H9 (cell line): ENCODE results near the gene CTNNBL1. TPM values are rescaled to one million over a fixed set of nuclear protein-coding genes. Genes with fewer than 3 reads are reported as not detected.

Experiments
- DNase-seq: peaks from one replicate; pipeline ENCODE4 v3.0.0-alpha.2; 2017
- H2AFZ ChIP-seq: one replicate; pipeline ENCODE4 v1.6.1; 2013; ENCODE audit warnings: mild to moderate bottlenecking, low read length, control low read depth, moderate library complexity
- H2AK5ac ChIP-seq: 2 replicates; pipeline ENCODE4 v1.6.1; 2013; ENCODE audit warnings: low read length, control low read depth, mixed read lengths; ENCODE audit not compliant: insufficient read length
- H2BK120ac ChIP-seq: one replicate; pipeline ENCODE4 v1.6.1; 2013; ENCODE audit warnings: low read depth, mild to moderate bottlenecking, low read length, control low read depth, inconsistent platforms; ENCODE audit not compliant: poor library complexity, severe bottlenecking
- H2BK12ac ChIP-seq: 2 replicates; pipeline ENCODE4 v1.6.1; 2013; ENCODE audit warnings: low read length, control low read depth, mixed read lengths, low read depth; ENCODE audit not compliant: insufficient read length
- H2BK15ac ChIP-seq: 2 replicates; pipeline ENCODE4 v1.6.1; 2013; ENCODE audit warnings: low read depth, low read length, control low read depth
- H2BK20ac ChIP-seq: one replicate; pipeline ENCODE4 v1.6.1; 2013; ENCODE audit warnings: low read depth, mild to moderate bottlenecking, low read length, control low read depth, inconsistent platforms; ENCODE audit not compliant: poor library complexity, severe bottlenecking
- H2BK5ac ChIP-seq: 2 replicates; pipeline ENCODE4 v1.6.1; 2013; ENCODE audit warnings: low read length, control low read depth, mixed read lengths; ENCODE audit not compliant: insufficient read length
- H3K14ac ChIP-seq: 2 replicates; pipeline ENCODE4 v1.6.1; 2013; ENCODE audit warnings: low read length, control low read depth; ENCODE audit not compliant: insufficient read depth
- H3K18ac ChIP-seq: 2 replicates; pipeline ENCODE4 v1.6.1; 2013; ENCODE audit warnings: low read depth, mild to moderate bottlenecking, mixed read lengths, low read length, control low read depth; ENCODE audit not compliant: insufficient read length
- H3K23ac ChIP-seq: 2 replicates; pipeline ENCODE4 v1.6.1; 2013; ENCODE audit warnings: low read length, control low read depth, mixed read lengths, low read depth; ENCODE audit not compliant: insufficient read length
- H3K23me2 ChIP-seq: 2 replicates; pipeline ENCODE4 v1.6.1; 2013; ENCODE audit warnings: low read depth, mild to moderate bottlenecking, mixed read lengths, low read length, control low read depth; ENCODE audit not compliant: insufficient read length, poor library complexity, severe bottlenecking
- H3K27ac ChIP-seq: 2 replicates; pipeline ENCODE4 v1.5.1; 2013; ENCODE audit warnings: low read length, control low read depth, mixed read lengths, low read depth; ENCODE audit not compliant: insufficient read length
- H3K27me3 ChIP-seq: 2 replicates; pipeline ENCODE4 v1.6.1; 2013; ENCODE audit warnings: low read length, control low read depth, inconsistent platforms; ENCODE audit not compliant: insufficient read depth
- H3K4ac ChIP-seq: 2 replicates; pipeline ENCODE4 v1.6.1; 2013; ENCODE audit warnings: low read depth, mild to moderate bottlenecking, control low read depth, inconsistent platforms, low read length, moderate library complexity
- H3K4me1 ChIP-seq: 2 replicates; pipeline ENCODE4 v1.6.1; 2013; ENCODE audit warnings: low read length, control low read depth, inconsistent platforms; ENCODE audit not compliant: insufficient read depth
- H3K4me2 ChIP-seq: 2 replicates; pipeline ENCODE4 v1.6.1; 2013; ENCODE audit warnings: low read length, control low read depth, mixed read lengths; ENCODE audit not compliant: insufficient read length, insufficient read depth
- H3K56ac ChIP-seq: 2 replicates; pipeline ENCODE4 v1.6.1; 2013; ENCODE audit warnings: low read depth, mild to moderate bottlenecking, mixed read lengths, low read length, control low read depth; ENCODE audit not compliant: insufficient read length
- H3K79me1 ChIP-seq: 2 replicates; pipeline ENCODE4 v1.6.1; 2013; ENCODE audit warnings: low read depth, mild to moderate bottlenecking, moderate library complexity, low read length, control low read depth, inconsistent platforms; ENCODE audit not compliant: insufficient read depth, poor library complexity, severe bottlenecking
- H3K79me2 ChIP-seq: 2 replicates; pipeline ENCODE4 v1.6.1; 2013; ENCODE audit warnings: low read length, control low read depth, inconsistent platforms; ENCODE audit not compliant: insufficient read depth
- H3K9ac ChIP-seq: 2 replicates; pipeline ENCODE4 v1.6.1; 2013; ENCODE audit warnings: low read length, control low read depth, mixed read lengths; ENCODE audit not compliant: insufficient read length; ENCODE audit errors: extremely low read depth
- H3K9me3 ChIP-seq: one replicate; pipeline ENCODE4 v1.6.1; 2013; ENCODE audit warnings: low read depth, low read length, inconsistent platforms; ENCODE audit not compliant: control insufficient read depth
- H3T11ph ChIP-seq: one replicate; pipeline ENCODE4 v1.6.1; 2013; ENCODE audit warnings: mild to moderate bottlenecking, low read length, control low read depth, inconsistent platforms
- H4K20me1 ChIP-seq: one replicate; pipeline ENCODE4 v1.6.1; 2013; ENCODE audit not compliant: control insufficient read depth, insufficient read length, insufficient read depth
- H4K5ac ChIP-seq: 2 replicates; pipeline ENCODE4 v1.6.1; 2013; ENCODE audit warnings: low read depth, mild to moderate bottlenecking, mixed read lengths, low read length, control low read depth; ENCODE audit not compliant: insufficient read length
- H4K8ac ChIP-seq: replicated peaks from 2 replicates; pipeline ENCODE4 v1.6.1; 2013; ENCODE audit warnings: low read length, control low read depth, mixed read lengths, low read depth; ENCODE audit not compliant: insufficient read length
- H4K91ac ChIP-seq: 2 replicates; pipeline ENCODE4 v1.6.1; 2013; ENCODE audit warnings: low read depth, mild to moderate bottlenecking, moderate library complexity, mixed read lengths, low read length, control low read depth; ENCODE audit not compliant: insufficient read length
- H3K27ac Mint-ChIP-seq, 3 experiments: 2 replicates in 2 of 3; 3 replicates in 1 of 3; pipeline ENCODE4 v1.8.0; 2020 to 2021; ENCODE audit warnings: mixed read lengths in 3 of 3, mild to moderate bottlenecking in 1 of 3, moderate library complexity in 1 of 3
- H3K27me3 Mint-ChIP-seq: 2 replicates; pipeline ENCODE4 v1.8.0; 2021; ENCODE audit warnings: low read depth, mild to moderate bottlenecking, moderate library complexity, mixed read lengths
- H3K36me3 Mint-ChIP-seq, 3 experiments: 2 replicates in 2 of 3; 3 replicates in 1 of 3; pipeline ENCODE4 v1.8.0; 2020 to 2021; ENCODE audit warnings: low read depth in 3 of 3, mixed read lengths in 3 of 3; ENCODE audit not compliant: insufficient read depth in 1 of 3
- H3K4me1 Mint-ChIP-seq, 2 experiments: 2 replicates each; pipeline ENCODE4 v1.8.0; 2020; ENCODE audit warnings: mixed read lengths in 2 of 2
- H3K4me3 Mint-ChIP-seq, 2 experiments: 2 replicates in 1 of 2; 3 replicates in 1 of 2; pipeline ENCODE4 v1.8.0; 2020 to 2021; ENCODE audit warnings: mild to moderate bottlenecking in 2 of 2, mixed read lengths in 2 of 2, moderate library complexity in 1 of 2
- H3K9me3 Mint-ChIP-seq, 2 experiments: 2 replicates in 1 of 2; 3 replicates in 1 of 2; pipeline ENCODE4 v1.8.0; 2020; ENCODE audit warnings: mild to moderate bottlenecking in 2 of 2, mixed read lengths in 2 of 2, moderate library complexity in 1 of 2
- CTCF ChIP-seq: fragments of 200-600 bp; sonication (generic); conservative IDR thresholded peaks from 3 replicates; pipeline ENCODE4 v1.8.0; 2021; ENCODE audit warnings: antibody characterized with exemption, mild to moderate bottlenecking
- WGBS: extraction: QIAGEN DNeasy Blood & Tissue Kit; methylation state at CpG from one replicate; pipeline ENCODE4 v1.1.7; 2013; ENCODE audit warnings: missing lambda C conversion rate, low lambda C conversion rate, mixed read lengths; ENCODE audit not compliant: insufficient read length; ENCODE audit errors: extremely low coverage; 5-methylcytosine and 5-hydroxymethylcytosine counted together
- total RNA-seq: library from RNA; stranded (reverse); gene quantifications from 2 replicates; pipeline ENCODE4 v1.2.1, GENCODE V29; 2021

The CTNNBL1 gene
- total RNA-seq, 1 experiment from 2014 or later, result 67.2 TPM

- no CpG with 5 or more reads among the region's 11 CpGs for WGBS
- H4K5ac ChIP-seq, result no peak overlapping the region
- no peak overlapping the region for H3K9ac ChIP-seq
- no peak overlapping the region for H3K56ac ChIP-seq
- no peaks in the 10 kb centered on the region for H3K79me2 ChIP-seq
- no peak overlapping the region for H3K27ac ChIP-seq
- Mint-ChIP-seq H3K36me3 (no peaks in the 10 kb centered on the region), H3K27ac (peak overlapping the region in 1 of 3 experiments; percentile 63; a peak in 2 of 7 replicates), H3K9me3 (no peaks in the 10 kb centered on the region), H3K4me1 (peaks cover 56 to 68% of the 10 kb centered on the region in 2 experiments), H3K27me3 (peaks cover 39% of the 10 kb centered on the region), H3K4me3 (no peak overlapping the region)
- no peak overlapping the region for H3K23ac ChIP-seq
- no peak overlapping the region for H4K8ac ChIP-seq
- H3K4me1 ChIP-seq, result peaks cover 8% of the 10 kb centered on the region; the same call in 1 of the 2 replicates
- no peaks in the 10 kb centered on the region for H3K79me1 ChIP-seq
- H4K91ac ChIP-seq, result no peak overlapping the region
- no peak overlapping the region for H2BK120ac ChIP-seq
- no peak overlapping the region for H3K4ac ChIP-seq
- no peaks in the 10 kb centered on the region; the same call in 1 of the 2 replicates for H3K27me3 ChIP-seq
- no peak overlapping the region for H2AFZ ChIP-seq
- peak overlapping the region; percentile 33; the same call in 1 of the 2 replicates for H3K14ac ChIP-seq
- peak overlapping the region; percentile 8 for H3K4me2 ChIP-seq
- no peak overlapping the region for H2BK12ac ChIP-seq
- peak; percentile 87 for DNase-seq
- no peak overlapping the region for H2AK5ac ChIP-seq
- H2BK15ac ChIP-seq, result no peak overlapping the region
- H3K18ac ChIP-seq, result no peak overlapping the region
- H3K23me2 ChIP-seq, result peaks cover 11% of the 10 kb centered on the region
- H3K9me3 ChIP-seq, result no peaks in the 10 kb centered on the region
- no peak overlapping the region for H2BK20ac ChIP-seq
- H4K20me1 ChIP-seq, result no peaks in the 10 kb centered on the region
- no peak for TF ChIP-seq CTCF
- no peak overlapping the region for H2BK5ac ChIP-seq
- H3T11ph ChIP-seq, result no peak overlapping the region
These were observed 218.0 kb downstream of the CTNNBL1 start for GRCh38 chr20:37911838-37912281.
